MG63 (cell line): ENCODE data around the gene TNFAIP8. TPM values are rescaled to one million over a fixed set of nuclear protein-coding genes. Genes with fewer than 3 reads are reported as not detected.
"Not testable (repeated sequence)": the region's sequence is repeated elsewhere in the genome, so short reads cannot be mapped to it uniquely, and the experiment has no call there.

Experiments used
- DNase-seq: peaks from one replicate; pipeline ENCODE4 v3.0.0-alpha.2; 2020
- H3K27me3 ChIP-seq: fragments of 250-450 bp; sonication (Bioruptor Pico); 2 replicates; pipeline ENCODE4 v1.5.1; 2020; ENCODE audit warnings: mild to moderate bottlenecking, moderate library complexity
- H3K36me3 ChIP-seq: fragments of 250-450 bp; sonication (Bioruptor Pico); 2 replicates; pipeline ENCODE4 v1.5.1; 2020; ENCODE audit warnings: mild to moderate bottlenecking, moderate library complexity
- H3K4me3 ChIP-seq: fragments of 250-450 bp; sonication (Bioruptor Pico); 2 replicates; pipeline ENCODE4 v1.5.1; 2020; ENCODE audit warnings: mild to moderate bottlenecking, moderate library complexity
- H3K9me3 ChIP-seq: fragments of 250-450 bp; sonication (Bioruptor Pico); 2 replicates; pipeline ENCODE4 v1.5.1; 2020; ENCODE audit warnings: mild to moderate bottlenecking, moderate library complexity
- total RNA-seq: library from RNA; depleted of rRNA; stranded (reverse); fragments of >200 nt; shearing (Covaris generic); gene quantifications from 2 replicates; pipeline ENCODE4 v1.2.3, GENCODE V29; 2014; ENCODE audit warnings: low replicate concordance

The TNFAIP8 gene
- total RNA-seq, 1 experiment from 2014 or later, result 12.1 TPM

DNA sequence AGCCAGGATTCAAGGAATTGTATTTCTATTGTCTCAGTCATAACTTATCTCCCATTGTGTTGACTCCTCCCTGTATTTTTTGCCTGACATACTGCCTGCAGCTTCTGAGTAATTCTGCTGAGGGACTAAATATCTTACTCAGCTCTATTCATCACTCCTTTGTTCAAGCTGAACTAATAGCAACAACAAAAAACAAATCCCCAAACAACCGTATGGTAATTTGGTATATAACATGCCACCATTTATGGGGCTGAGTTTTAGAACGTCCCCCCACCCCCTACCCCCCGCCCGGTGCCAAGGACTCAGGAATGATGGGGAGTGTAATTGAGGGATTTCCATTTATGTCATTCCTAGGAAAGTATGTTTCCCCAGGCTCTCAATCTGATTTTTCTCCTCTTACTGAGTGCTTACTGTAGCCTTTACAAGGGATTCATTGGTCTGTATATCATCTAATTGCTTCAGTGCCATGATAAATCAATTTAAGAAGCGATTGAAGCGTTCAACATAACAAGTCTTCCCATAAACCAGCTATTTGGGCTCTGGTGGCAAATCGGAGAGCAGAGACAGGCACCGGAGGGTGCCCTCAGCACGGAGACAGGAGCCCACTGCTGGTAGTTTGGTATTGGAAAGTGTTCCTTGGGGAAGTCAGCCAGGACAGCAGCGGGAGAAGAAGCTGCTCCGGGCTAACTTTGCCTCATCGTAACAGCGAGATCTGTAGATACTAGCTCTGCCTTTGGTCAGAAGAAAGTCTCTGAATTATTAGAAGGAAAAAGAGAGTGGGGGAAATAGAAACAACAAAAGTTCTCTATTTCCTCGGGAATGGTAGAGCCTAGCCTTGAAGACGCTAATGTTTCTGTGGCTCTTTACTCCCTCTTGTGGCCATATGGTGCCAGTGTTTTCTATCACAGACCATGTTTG, 55.8 kb downstream of the TNFAIP8 start:
- peak; percentile 61 for DNase-seq
- peak overlapping the region; percentile 53 for H3K4me3 ChIP-seq
- no peaks in the 10 kb centered on the region for H3K27me3 ChIP-seq
- H3K9me3 ChIP-seq, result no peaks in the 10 kb centered on the region
- H3K36me3 ChIP-seq, result no peaks in the 10 kb centered on the region

DNA sequence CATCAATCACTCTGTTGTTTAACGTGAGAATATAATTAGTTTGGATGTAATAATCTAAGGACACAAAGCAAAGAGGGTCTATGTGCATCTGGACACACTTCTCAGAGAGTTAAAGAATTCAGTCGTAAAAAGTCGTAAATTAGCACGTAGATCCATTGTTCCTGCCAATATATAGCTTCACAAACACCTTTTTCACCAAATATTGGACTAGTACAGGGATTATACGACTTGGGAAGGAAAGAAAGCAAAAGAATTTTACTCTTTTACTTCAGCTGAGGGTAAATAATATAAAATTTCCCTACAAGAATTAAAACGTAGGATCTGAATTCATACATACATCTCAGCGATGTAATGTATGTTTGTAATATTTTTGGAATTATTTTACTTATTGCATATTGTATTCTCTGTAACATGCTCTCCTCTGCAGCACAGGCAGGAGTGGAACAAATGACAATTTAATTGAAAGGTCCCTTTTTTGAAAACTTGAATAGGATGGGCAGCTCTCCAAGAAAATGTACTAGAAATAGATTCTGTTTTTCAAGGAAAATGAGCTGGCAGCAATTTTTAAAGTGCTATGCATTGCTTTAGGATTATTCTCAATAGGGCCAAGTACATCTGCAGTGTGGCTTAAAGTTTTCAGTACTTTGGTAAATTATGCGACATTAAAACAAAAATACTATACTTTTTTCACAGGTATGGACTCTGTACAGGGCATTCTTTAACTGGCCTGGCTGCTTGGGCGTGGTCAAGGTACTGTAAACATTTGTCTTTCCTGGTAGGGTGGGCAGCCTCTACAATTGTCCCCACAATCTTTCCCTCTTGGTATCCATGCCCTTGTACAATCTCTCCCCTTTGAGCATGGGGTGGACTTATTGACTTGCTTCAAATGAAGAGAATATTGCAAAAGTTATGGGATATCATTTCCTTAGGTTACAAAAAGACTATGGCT, 56.7 kb downstream of the TNFAIP8 start:
- Histone ChIP-seq H3K36me3 (no peaks in the 10 kb centered on the region), H3K9me3 (no peaks in the 10 kb centered on the region), H3K27me3 (no peaks in the 10 kb centered on the region), H3K4me3 (peak overlapping the region; percentile 53)
- DNase-seq, result no peak

DNA sequence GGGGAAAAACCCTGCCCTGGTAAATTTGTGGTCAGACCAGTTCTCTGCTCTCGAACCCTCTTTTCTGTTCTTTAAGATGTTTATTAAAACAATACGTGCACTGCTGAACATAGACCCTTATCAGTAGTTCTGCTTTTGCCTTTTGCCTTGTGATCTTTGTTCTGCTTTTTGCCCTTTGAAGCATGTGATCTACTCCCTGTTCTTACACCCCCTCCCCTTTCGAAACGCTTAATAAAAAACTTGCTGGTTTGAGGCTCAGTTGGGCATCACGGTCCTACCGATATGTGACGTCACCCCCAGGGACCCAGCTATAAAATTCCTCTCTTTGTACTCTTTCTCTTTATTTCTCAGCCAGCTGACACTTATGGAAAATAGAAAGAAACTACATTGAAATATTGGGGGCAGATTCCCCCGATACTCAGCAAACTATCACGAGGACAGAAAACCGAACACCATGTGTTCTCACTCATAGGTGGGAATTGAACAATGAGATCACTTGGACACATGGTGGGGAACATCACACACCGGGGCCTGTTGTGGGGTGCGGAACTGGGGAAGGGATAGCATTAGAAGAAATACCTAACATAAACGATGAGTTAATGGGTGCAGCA, 58.4 kb downstream of the TNFAIP8 start:
- not testable (repeated sequence) for H3K36me3 ChIP-seq, H3K4me3 ChIP-seq, H3K27me3 ChIP-seq, DNase-seq, H3K9me3 ChIP-seq

DNA sequence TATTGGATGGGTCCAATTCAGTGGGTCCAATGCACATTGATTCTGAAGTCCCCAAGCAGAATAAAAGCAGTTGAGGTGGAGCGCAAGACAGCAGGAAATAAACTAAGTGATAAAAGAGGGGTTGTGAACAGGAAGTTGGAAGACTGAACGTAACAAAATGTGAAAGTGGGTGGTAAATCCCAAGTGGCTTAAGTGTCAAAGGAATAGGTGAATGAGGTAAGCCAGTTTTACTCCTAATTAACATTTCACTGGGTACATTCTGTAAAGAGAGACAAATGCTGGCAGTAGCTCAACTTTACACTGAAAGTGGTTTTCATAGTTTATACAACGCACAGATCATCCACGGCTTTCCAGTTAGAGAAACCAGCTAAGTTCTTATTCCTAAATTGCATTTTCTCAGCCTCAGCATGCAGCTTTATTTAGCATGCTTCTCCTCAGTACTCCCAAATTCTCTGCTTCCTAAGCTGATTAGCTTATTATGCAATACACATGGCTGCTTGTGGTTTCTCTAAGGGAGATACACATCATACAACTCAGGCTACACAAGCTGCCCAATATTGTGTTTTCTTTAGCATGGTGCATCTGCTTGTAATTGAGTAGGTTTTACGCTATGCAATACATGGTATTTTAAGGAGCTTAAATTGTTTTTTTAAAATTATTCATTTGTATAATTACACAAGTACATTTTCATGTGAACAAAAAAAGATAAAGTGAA, 62.2 kb downstream of the TNFAIP8 start:
- Histone ChIP-seq H3K27me3 (no peaks in the 10 kb centered on the region), H3K9me3 (no peaks in the 10 kb centered on the region), H3K4me3 (no peak overlapping the region), H3K36me3 (no peaks in the 10 kb centered on the region)
- no peak for DNase-seq

DNA sequence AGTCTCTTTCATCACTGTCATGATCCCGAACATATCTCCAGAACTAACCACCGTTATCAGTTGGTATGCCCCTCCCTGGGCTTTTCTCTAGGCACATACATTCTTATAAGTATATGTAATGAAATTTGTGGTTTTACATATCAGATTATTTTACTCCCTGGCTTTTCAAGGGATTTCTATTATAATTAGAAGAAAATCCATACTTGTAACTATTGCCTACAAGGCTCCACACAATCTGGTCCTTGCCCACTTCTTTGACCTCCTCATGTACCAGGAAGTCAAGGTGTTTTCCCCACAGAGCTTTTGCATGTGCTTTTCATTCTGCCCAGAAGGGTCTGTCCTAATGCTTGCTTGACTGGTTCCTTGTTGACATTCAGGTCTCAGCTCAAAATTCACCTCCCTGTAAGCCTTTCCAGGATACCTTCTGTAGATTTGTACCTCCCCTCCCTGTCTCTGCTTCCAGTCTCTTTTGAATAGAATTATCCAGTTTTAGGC, 62.8 kb downstream of the TNFAIP8 start:
- no peak overlapping the region for H3K4me3 ChIP-seq
- no peaks in the 10 kb centered on the region for H3K27me3 ChIP-seq
- H3K36me3 ChIP-seq, result no peaks in the 10 kb centered on the region
- H3K9me3 ChIP-seq, result no peaks in the 10 kb centered on the region
- no peak for DNase-seq

DNA sequence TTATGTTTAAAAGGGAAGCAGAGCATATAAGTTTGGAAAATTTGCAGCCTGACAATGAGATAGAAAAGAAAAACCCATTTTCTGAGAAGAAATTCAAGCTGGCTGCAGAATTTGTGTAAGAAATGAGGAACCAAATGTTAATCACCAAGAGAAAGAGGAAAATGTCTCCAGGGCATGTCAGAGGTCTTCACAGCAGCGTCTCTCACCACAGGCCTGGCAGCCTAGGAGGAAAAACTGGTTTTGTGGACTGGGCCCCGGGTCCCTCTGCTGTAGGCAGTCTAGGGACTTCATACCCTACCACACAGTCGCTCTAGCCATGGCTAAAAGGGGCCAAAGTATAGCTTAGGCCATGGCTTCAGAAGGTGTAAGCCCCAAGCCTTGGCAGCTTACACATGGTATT, 64.3 kb downstream of the TNFAIP8 start:
- H3K9me3 ChIP-seq, result no peaks in the 10 kb centered on the region
- 0 out of 2 replicates have a peak, but pooled peaks cover 2% of the 10 kb centered on the region for H3K27me3 ChIP-seq
- no peak for DNase-seq
- H3K4me3 ChIP-seq, result no peak overlapping the region
- H3K36me3 ChIP-seq, result no peaks in the 10 kb centered on the region

DNA sequence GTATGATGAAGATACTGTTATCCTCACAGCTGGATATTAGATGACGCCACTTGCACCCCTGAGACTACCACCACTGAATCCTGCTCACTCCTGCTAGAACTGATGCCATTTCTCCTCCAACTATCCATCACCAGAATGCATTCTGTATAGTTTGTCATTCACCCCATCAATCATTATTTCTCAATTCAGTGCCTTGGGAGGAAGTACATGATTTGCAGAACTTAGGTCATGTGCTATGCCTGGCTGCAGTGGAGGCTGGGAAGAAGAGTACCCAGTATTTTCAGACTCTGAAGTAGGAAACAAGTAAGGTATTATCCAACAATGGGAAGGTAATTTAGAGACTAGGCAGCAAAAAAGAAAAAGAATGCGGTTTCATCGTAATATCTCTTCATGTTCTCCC, 70.2 kb downstream of the TNFAIP8 start:
- Histone ChIP-seq H3K36me3 (no peaks in the 10 kb centered on the region), H3K9me3 (no peaks in the 10 kb centered on the region), H3K4me3 (no peak overlapping the region), H3K27me3 (0 out of 2 replicates have a peak, but pooled peaks cover 2% of the 10 kb centered on the region)
- no peak for DNase-seq

DNA sequence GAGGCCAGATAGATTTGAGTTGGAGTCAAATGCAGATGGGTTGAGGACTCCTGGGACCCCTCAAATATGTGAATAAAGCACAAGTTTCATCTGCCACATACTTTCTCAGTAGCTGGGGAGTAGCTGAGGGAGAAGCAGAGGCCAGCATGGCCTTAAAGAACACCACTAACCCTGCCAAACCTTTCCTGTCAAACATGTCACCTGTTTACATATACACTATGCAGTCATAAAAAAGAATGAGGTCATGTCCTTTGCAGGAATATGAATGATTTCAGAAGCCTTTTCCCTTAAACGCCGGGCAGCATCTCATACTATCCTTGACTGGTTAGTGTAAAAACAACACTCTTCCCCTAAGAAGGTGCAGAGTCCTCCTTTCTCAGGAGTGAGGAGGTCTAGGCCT, 71.2 kb downstream of the TNFAIP8 start:
- H3K4me3 ChIP-seq, result no peak overlapping the region
- H3K36me3 ChIP-seq, result no peaks in the 10 kb centered on the region
- H3K9me3 ChIP-seq, result no peaks in the 10 kb centered on the region
- H3K27me3 ChIP-seq, result 0 out of 2 replicates have a peak, but pooled peaks cover 2% of the 10 kb centered on the region
- no peak for DNase-seq

DNA sequence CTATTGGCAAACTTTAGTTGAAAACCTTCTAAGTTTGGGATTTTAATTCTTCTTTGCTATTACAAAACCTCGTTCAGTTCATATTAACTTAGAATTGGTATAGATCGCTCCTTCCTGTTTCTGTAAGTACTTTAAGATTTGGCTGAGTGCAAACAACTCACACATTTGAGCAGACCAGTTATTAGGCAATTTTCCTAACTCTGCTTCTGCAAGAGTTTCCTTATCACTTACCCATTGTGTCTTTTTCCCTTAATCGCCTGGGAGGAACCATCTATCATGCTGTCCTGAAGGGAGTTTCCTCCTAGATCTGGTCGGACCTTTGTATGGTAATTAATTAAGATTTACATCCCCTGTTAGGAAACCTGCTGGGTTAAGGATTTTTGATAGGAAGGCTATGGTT, 71.8 kb downstream of the TNFAIP8 start:
- not testable (repeated sequence) for H3K9me3 ChIP-seq, H3K4me3 ChIP-seq, H3K36me3 ChIP-seq, H3K27me3 ChIP-seq, DNase-seq

DNA sequence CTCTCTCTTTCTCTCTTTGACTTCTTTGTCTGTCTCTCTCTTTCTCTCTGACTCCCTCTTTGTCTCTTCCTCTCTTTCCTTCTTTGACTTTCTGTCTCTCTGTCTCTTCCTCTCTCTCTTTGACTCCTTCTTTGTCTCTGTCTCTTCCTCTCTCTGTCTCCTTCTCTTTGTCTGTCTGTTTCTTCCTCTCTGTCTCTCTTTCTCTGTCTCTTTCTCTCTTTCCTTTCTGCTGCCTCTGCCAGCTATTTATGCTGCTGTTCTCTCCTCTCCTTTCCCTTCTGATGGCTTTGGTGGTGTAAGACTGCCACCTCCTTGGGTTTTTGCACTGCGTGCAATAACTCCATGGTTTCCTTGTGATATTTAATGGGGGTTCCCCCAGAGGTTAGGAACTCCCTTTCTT, 72.3 kb downstream of the TNFAIP8 start:
- H3K36me3 ChIP-seq, H3K4me3 ChIP-seq, DNase-seq, H3K27me3 ChIP-seq, H3K9me3 ChIP-seq: not testable (repeated sequence)

DNA sequence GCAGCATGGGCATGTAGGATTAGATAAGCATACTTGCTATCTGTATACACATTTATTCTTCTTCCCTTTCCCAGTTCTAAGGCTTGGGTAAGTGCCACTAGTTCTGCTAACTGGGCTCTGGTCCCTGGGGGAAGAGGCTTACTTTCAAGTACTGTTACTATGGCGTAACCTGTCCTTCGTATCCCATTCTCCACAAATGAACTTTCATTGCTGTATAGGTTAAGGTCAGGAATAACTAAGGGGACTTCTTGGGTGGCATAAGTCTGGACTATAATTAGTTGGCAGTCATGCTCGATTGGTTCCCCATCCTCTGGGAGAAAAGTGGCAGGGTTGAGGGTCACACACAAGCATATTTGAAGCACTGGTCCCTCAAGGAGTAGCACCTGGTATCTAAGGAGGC, 72.8 kb downstream of the TNFAIP8 start:
- not testable (repeated sequence) for DNase-seq, H3K27me3 ChIP-seq, H3K36me3 ChIP-seq, H3K9me3 ChIP-seq, H3K4me3 ChIP-seq

DNA sequence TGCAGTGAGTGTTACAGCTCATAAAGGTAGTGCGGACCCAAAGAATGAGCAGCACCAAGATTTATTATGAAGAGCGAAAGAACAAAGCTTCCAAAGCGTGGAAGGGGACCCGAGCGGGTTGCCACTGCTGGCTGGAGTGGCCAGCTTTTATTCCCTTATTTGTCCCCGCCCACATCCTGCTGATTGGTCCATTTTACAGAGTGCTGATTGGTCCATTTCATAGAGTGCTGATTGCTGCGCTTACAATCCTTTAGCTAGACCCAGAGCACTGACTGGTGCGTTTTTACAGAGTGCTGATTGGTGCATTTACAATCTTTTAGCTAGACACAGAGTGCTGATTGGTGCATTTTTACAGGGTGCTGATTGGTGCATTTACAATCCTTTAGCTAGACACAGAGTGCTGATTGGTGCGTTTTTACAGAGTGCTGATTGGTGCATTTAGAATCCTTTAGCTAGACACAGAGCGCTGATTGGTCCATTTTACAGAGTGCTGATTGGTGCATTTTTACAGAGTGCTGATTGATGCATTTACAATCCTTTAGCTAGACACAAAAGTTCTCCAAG, 76.9 kb downstream of the TNFAIP8 start:
- H3K36me3 ChIP-seq, DNase-seq, H3K9me3 ChIP-seq, H3K4me3 ChIP-seq, H3K27me3 ChIP-seq: not testable (repeated sequence)

DNA sequence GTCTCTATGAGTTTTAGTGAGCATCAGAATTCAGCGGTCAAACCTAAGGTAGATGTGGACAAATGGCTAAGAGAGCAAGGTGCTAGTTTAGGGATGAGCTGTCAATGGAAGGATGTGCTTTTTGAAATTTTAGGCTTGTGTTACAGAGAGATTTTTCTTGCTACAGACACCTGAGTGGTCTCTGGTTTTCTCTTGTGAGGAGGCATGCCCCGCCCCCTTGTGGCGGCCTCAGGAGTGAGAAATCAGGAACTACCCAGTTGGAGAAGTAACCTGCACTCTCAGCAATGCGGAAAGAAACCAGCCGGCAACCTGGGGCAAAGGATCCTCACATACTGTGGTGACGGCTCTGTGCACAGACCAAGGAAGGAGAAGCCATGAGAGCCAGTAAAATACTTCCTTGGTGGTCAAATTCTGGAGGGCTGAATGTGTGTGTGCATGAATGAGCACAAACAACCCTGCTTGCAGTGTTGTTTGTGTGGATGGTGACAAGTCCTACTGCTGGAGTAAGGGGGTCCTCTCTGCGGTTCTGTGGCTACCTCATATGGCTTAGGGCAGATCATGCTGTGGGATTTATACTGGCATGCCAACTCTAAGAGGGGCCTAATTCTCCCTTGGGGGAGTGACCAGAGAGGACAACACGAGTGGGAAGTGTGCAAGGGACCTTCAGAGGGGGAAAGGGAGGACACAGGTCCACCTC, 79.8 kb downstream of the TNFAIP8 start:
- Histone ChIP-seq H3K36me3 (no peaks in the 10 kb centered on the region), H3K9me3 (peaks cover 9% of the 10 kb centered on the region), H3K4me3 (no peak overlapping the region), H3K27me3 (peaks cover 22% of the 10 kb centered on the region)
- peak; percentile 35 for DNase-seq

DNA sequence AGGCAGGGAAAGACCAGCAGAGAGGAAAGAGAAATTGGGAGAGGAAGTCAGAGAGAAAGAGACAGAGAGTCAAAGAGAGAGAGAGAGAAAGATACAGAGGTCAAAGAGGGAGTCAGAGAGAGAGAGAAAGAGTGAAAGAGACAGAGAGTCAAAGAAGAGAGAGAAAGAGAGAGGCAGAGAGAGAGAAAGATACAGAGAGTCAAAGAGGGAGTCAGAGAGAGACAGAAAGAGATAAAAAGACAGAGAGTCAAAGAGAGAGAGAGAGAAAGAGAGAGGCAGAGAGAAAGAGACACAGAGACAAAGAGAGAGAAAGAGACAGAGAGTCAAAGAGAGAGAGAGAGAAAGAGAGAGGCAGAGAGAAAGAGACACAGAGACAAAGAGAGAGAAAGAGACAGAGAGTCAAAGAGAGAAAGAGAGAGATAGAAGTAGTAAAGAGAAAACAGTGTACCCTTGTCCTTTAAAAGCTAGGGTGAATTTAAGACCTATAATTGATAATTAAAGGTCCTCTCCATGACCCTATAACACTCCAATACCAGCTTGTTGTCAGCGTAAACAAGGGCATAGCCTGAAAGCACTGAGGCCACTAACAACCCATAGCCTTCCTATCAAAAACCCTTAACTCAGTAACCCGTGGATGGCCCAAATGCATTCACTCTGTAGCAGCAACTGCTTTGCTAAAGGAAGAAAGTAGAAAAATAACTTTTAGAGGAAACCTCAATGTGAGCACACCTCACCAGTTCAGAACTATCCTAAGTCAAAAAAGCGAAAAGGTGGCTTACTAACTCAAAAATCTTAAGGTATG, 82.2 kb downstream of the TNFAIP8 start:
- H3K9me3 ChIP-seq, H3K4me3 ChIP-seq, H3K36me3 ChIP-seq, DNase-seq: not testable (repeated sequence)
- H3K27me3 ChIP-seq, result peaks cover 22% of the 10 kb centered on the region

DNA sequence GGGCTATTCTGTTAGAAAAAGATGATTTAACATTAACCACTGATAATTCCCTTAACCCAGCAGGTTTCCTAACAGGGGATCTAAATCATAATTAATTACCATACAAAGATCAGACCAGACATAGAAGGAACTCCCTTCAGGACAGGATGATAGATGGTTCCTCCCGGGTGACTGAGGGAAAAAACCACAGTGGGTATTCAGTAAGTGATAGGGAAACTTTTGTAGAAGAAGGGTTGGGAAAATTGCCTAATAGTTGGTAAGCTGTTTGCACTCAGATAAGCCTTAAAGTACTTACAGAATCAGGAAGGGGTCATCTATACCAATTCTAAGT, 82.7 kb downstream of the TNFAIP8 start:
- not testable (repeated sequence) for DNase-seq, H3K36me3 ChIP-seq, H3K4me3 ChIP-seq, H3K9me3 ChIP-seq
- peaks cover 22% of the 10 kb centered on the region for H3K27me3 ChIP-seq
